ENCODE data around the gene IL4.

IL4 gene

GRCh38 chr5:132666310-132667123, 7.3 kb upstream of the IL4 start:
- no peaks in the 10 kb centered on the region for H3K9me3 ChIP-seq (replicated peaks in 1 of 2; ENCODE audit: control insufficient read depth in 2 of 2, insufficient read depth in 1 of 2, low read depth in 1 of 2, low read length in 2 of 2)
- no peaks in the 10 kb centered on the region for H3K36me3 ChIP-seq (replicated peaks in 1 of 2; ENCODE audit: control insufficient read depth in 2 of 2, insufficient read depth in 2 of 2, low read length in 2 of 2)
- H3K4ac ChIP-seq (ENCODE audit: low read length), result no peak overlapping the region
- H2BK120ac ChIP-seq (ENCODE audit: low read depth, low read length), result no peak overlapping the region
- peaks cover 0 to 34% (median 0%) of the 10 kb centered on the region in 3 experiments for H3K27me3 ChIP-seq (ENCODE audit: control insufficient read depth in 3 of 3, insufficient read depth in 3 of 3, low read depth in 1 of 3, low read length in 3 of 3)
- H2AK5ac ChIP-seq (ENCODE audit: low read depth, low read length), result peak overlapping the region; percentile 39
- H3K9ac ChIP-seq (ENCODE audit: low read depth, low read length, poor library complexity), result peak overlapping the region; percentile 9
- no peak overlapping the region for H3K4me2 ChIP-seq (ENCODE audit: insufficient read depth, low read length, poor library complexity, severe bottlenecking)
- WGBS, 2 donors (ENCODE audit: extremely low coverage in 2 of 2, insufficient read length in 2 of 2, insufficient replicate concordance in 1 of 2), result no CpG with 5 or more reads among the region's 16 CpGs
- no peak overlapping the region for H2AFZ ChIP-seq (ENCODE audit: low read length)
- H3K4me1 ChIP-seq (ENCODE audit: control insufficient read depth in 2 of 2, insufficient read depth in 1 of 2, low read depth in 1 of 2, low read length in 2 of 2), result peaks cover 7 to 15% of the 10 kb centered on the region in 2 donors
- no peak overlapping the region for H2BK12ac ChIP-seq (ENCODE audit: low read length)
- H3K23ac ChIP-seq (ENCODE audit: low read depth, low read length, poor library complexity), result peak overlapping the region; percentile 83
- no peak for DNase-seq (ENCODE audit: low spot score)
- H4K91ac ChIP-seq (ENCODE audit: low read depth, low read length, poor library complexity), result no peak overlapping the region
- H3K79me1 ChIP-seq (ENCODE audit: low read depth, low read length), result no peaks in the 10 kb centered on the region
- H3K18ac ChIP-seq (ENCODE audit: low read length), result peak overlapping the region; percentile 49
- no peak overlapping the region for H3K14ac ChIP-seq (ENCODE audit: low read length)
- H4K8ac ChIP-seq (ENCODE audit: low read depth, low read length), result no peak overlapping the region
- H2BK5ac ChIP-seq (ENCODE audit: low read length), result no peak overlapping the region
- H3K4me3 ChIP-seq (ENCODE audit: low read length in 2 of 2), result no peak overlapping the region
- H2BK15ac ChIP-seq (ENCODE audit: low read length), result no peak overlapping the region
- H3K27ac ChIP-seq (replicated peaks; ENCODE audit: low read length), result no peak overlapping the region

- Histone ChIP-seq H2AFZ (ENCODE audit: low read length) (no peak overlapping the region), H3K4me2 (ENCODE audit: insufficient read depth, low read length, poor library complexity, severe bottlenecking) (no peak overlapping the region), H3K14ac (ENCODE audit: low read length) (peak overlapping the region; percentile 42), H2AK5ac (ENCODE audit: low read depth, low read length) (no peak overlapping the region), H4K8ac (ENCODE audit: low read depth, low read length) (no peak overlapping the region), H3K27ac (replicated peaks; ENCODE audit: low read length) (no peak overlapping the region), H2BK15ac (ENCODE audit: low read length) (no peak overlapping the region), H3K23ac (ENCODE audit: low read depth, low read length, poor library complexity) (peak overlapping the region; percentile 9), H3K4me3 (ENCODE audit: low read length in 2 of 2) (no peak overlapping the region), H2BK5ac (ENCODE audit: low read length) (no peak overlapping the region), H3K9ac (ENCODE audit: low read depth, low read length, poor library complexity) (no peak overlapping the region), H3K79me1 (ENCODE audit: low read depth, low read length) (no peaks in the 10 kb centered on the region), H3K36me3 (replicated peaks in 1 of 2; ENCODE audit: control insufficient read depth in 2 of 2, insufficient read depth in 2 of 2, low read length in 2 of 2) (no peaks in the 10 kb centered on the region), H3K18ac (ENCODE audit: low read length) (no peak overlapping the region), H2BK12ac (ENCODE audit: low read length) (no peak overlapping the region), H3K9me3 (replicated peaks in 1 of 2; ENCODE audit: control insufficient read depth in 2 of 2, insufficient read depth in 1 of 2, low read depth in 1 of 2, low read length in 2 of 2) (no peaks in the 10 kb centered on the region), H4K91ac (ENCODE audit: low read depth, low read length, poor library complexity) (no peak overlapping the region), H3K27me3 (ENCODE audit: control insufficient read depth in 3 of 3, insufficient read depth in 3 of 3, low read depth in 1 of 3, low read length in 3 of 3) (peaks cover 0 to 27% (median 0%) of the 10 kb centered on the region in 3 experiments), H2BK120ac (ENCODE audit: low read depth, low read length) (no peak overlapping the region), H3K4ac (ENCODE audit: low read length) (no peak overlapping the region), H3K4me1 (ENCODE audit: control insufficient read depth in 2 of 2, insufficient read depth in 1 of 2, low read depth in 1 of 2, low read length in 2 of 2) (peaks cover 7 to 15% of the 10 kb centered on the region in 2 donors)
- WGBS, 2 donors (ENCODE audit: extremely low coverage in 2 of 2, insufficient read length in 2 of 2, insufficient replicate concordance in 1 of 2), result no CpG with 5 or more reads among the region's 10 CpGs
- DNase-seq (ENCODE audit: low spot score), result no peak
These were observed 6.5 kb upstream of the IL4 start for GRCh38 chr5:132667309-132667708.

- no peak for DNase-seq (ENCODE audit: low spot score)
- H3K4me2 ChIP-seq (ENCODE audit: insufficient read depth, low read length, poor library complexity, severe bottlenecking), result no peak overlapping the region
These were observed 5.8 kb upstream of the IL4 start for GRCh38 chr5:132667761-132668705.

More at GRCh38 chr5:132667761-132668705, 5.8 kb upstream of the IL4 start:
- Histone ChIP-seq H3K23ac (ENCODE audit: low read depth, low read length, poor library complexity) (no peak overlapping the region), H3K27ac (replicated peaks; ENCODE audit: low read length) (no peak overlapping the region), H3K27me3 (ENCODE audit: control insufficient read depth in 3 of 3, insufficient read depth in 3 of 3, low read depth in 1 of 3, low read length in 3 of 3) (peaks cover 0 to 21% (median 0%) of the 10 kb centered on the region in 3 experiments), H2BK12ac (ENCODE audit: low read length) (no peak overlapping the region), H3K14ac (ENCODE audit: low read length) (no peak overlapping the region), H3K4ac (ENCODE audit: low read length) (no peak overlapping the region), H2BK5ac (ENCODE audit: low read length) (no peak overlapping the region), H2AK5ac (ENCODE audit: low read depth, low read length) (no peak overlapping the region), H2BK15ac (ENCODE audit: low read length) (no peak overlapping the region), H3K9me3 (replicated peaks in 1 of 2; ENCODE audit: control insufficient read depth in 2 of 2, insufficient read depth in 1 of 2, low read depth in 1 of 2, low read length in 2 of 2) (no peaks in the 10 kb centered on the region), H3K36me3 (replicated peaks in 1 of 2; ENCODE audit: control insufficient read depth in 2 of 2, insufficient read depth in 2 of 2, low read length in 2 of 2) (no peaks in the 10 kb centered on the region), H4K91ac (ENCODE audit: low read depth, low read length, poor library complexity) (no peak overlapping the region), H2AFZ (ENCODE audit: low read length) (peak overlapping the region; percentile 6), H3K4me1 (ENCODE audit: control insufficient read depth in 2 of 2, insufficient read depth in 1 of 2, low read depth in 1 of 2, low read length in 2 of 2) (peaks cover 7 to 14% of the 10 kb centered on the region in 2 donors), H3K79me1 (ENCODE audit: low read depth, low read length) (no peaks in the 10 kb centered on the region), H2BK120ac (ENCODE audit: low read depth, low read length) (no peak overlapping the region), H3K4me3 (ENCODE audit: low read length in 2 of 2) (no peak overlapping the region), H4K8ac (ENCODE audit: low read depth, low read length) (no peak overlapping the region), H3K18ac (ENCODE audit: low read length) (peak overlapping the region; percentile 49), H3K9ac (ENCODE audit: low read depth, low read length, poor library complexity) (no peak overlapping the region)
- WGBS, 2 donors (ENCODE audit: extremely low coverage in 2 of 2, insufficient read length in 2 of 2, insufficient replicate concordance in 1 of 2), result no CpG with 5 or more reads among the region's 22 CpGs
